Left colon (tissue), 2 donors: ENCODE measurements around the gene HSP90AA1. TPM values are rescaled to one million over a fixed set of nuclear protein-coding genes. Genes with fewer than 3 reads are reported as not detected.
A peak's percentile ranks its signal among the peaks of the same experiment; 100 is the strongest.
"Not testable (repeated sequence)": the region's sequence is repeated elsewhere in the genome, so short reads cannot be mapped to it uniquely, and the experiment has no call there.

Experiments
- ATAC-seq: fragments of 200-7000 bp; cut with Tn5 transposase; one replicate; pipeline ENCODE4 v1.9.1; 2020; ENCODE audit warnings: mild to moderate bottlenecking, moderate library complexity
- DNase-seq, 2 donors: peaks; one replicate each; pipeline ENCODE4 v3.0.0-alpha.2; 2020
- intact Hi-C, 2 donors: fragments of 100-400 bp; cut with DNase I in 1 of 2; cut with micrococcal nuclease in 1 of 2; formaldehyde crosslinking; loops; one replicate each; pipeline versions ENCODE4 v1.11.2 to v1.14.0; 2022; cut with DNase I, micrococcal nuclease
- long read RNA-seq: library from polyadenylated mRNA; unstranded; transcript quantifications from one replicate; pipeline ENCODE4 v2.0.0, GENCODE V29; 2021
- total RNA-seq, 2 donors: library from RNA; stranded (reverse); fragmentation: NEBNext Ultra II Directional; extraction: Animal tissue kit (Norgen Biotek cat#: 25700); gene quantifications; one replicate each; pipeline ENCODE4 v1.2.1, GENCODE V29; 2021
- donor health status: DM: no; HTN: no; CAD: no.
- donor health status: DM: yes; HTN: yes; CAD: no.

Gene HSP90AA1
- 100 to 1,000 TPM; 182 to 274 TPM for total RNA-seq
- long read RNA-seq, transcript HSP90AA1-205 (2 exons, 429 nt): major isoform, 9 of 100 reads
- long read RNA-seq, transcript HSP90AA1-201 (11 exons, 3,379 nt): minor isoform, 5 of 100 reads
- long read RNA-seq, partial matches to known transcripts: 83 of 100 reads
- long read RNA-seq, other reads (novel, unspliced or antisense): 3 of 100 reads

GRCh38 chr14:102086972-102087761, at the start of gene HSP90AA1:
Gene HSP90AA1 (minus strand): TSS chr14:102087044. CDS start chr14:102086378, 666 bp downstream.
- DNase-seq: peak; percentile 91 to 96
- intact Hi-C loops: no loop called here
- peak; percentile 85 for ATAC-seq

- intact Hi-C loops, ATAC-seq, DNase-seq: not testable (repeated sequence)
Observed at GRCh38 chr14:102135456-102135855, 48.6 kb upstream of the HSP90AA1 start.

GRCh38 chr14:102134719-102135118, 47.9 kb upstream of the HSP90AA1 start:
- DNase-seq, ATAC-seq, intact Hi-C loops: not testable (repeated sequence)

- DNase-seq, ATAC-seq, intact Hi-C loops: not testable (repeated sequence)
Observed at GRCh38 chr14:102134021-102134420, 47.2 kb upstream of the HSP90AA1 start.

GRCh38 chr14:102131741-102132140, 44.9 kb upstream of the HSP90AA1 start:
- intact Hi-C loops: no loop called here
- ATAC-seq: no peak
- DNase-seq: no peak

- intact Hi-C loops: no loop called here
- DNase-seq: no peak
- ATAC-seq: no peak
Observed at GRCh38 chr14:102126807-102127455, 40.1 kb upstream of the HSP90AA1 start.

GRCh38 chr14:102125546-102125945, 38.7 kb upstream of the HSP90AA1 start:
- ATAC-seq: peak; percentile 93
- intact Hi-C loops: no loop called here
- no peak for DNase-seq

GRCh38 chr14:102124419-102124818, 37.6 kb upstream of the HSP90AA1 start:
- intact Hi-C loops: no loop called here

GRCh38 chr14:102121567-102121966, 34.7 kb upstream of the HSP90AA1 start:
- no peak for ATAC-seq
- intact Hi-C loops: no loop called here

More at GRCh38 chr14:102124419-102124818, 37.6 kb upstream of the HSP90AA1 start:
- DNase-seq (no peak), ATAC-seq (no peak)

GRCh38 chr14:102120888-102121287, 34.0 kb upstream of the HSP90AA1 start:
- DNase-seq (no peak), ATAC-seq (no peak)
- intact Hi-C loops: no loop called here

More at GRCh38 chr14:102121567-102121966, 34.7 kb upstream of the HSP90AA1 start:
- DNase-seq: no peak

- no peak for ATAC-seq
- intact Hi-C loops: no loop called here
- DNase-seq: no peak
Observed at GRCh38 chr14:102117852-102118251, 31.0 kb upstream of the HSP90AA1 start.

GRCh38 chr14:102116361-102117180, 29.7 kb upstream of the HSP90AA1 start:
- ATAC-seq (no peak), DNase-seq (no peak)
- intact Hi-C loops: no loop called here

- ATAC-seq: no peak
- DNase-seq: no peak
- intact Hi-C loops: no loop called here
Observed at GRCh38 chr14:102111101-102111500, 24.3 kb upstream of the HSP90AA1 start.

GRCh38 chr14:102109332-102109731, 22.5 kb upstream of the HSP90AA1 start:
- ATAC-seq, DNase-seq, intact Hi-C loops: not testable (repeated sequence)

- intact Hi-C loops: no loop called here
- no peak for DNase-seq
- no peak for ATAC-seq
Observed at GRCh38 chr14:102105369-102105768, 18.5 kb upstream of the HSP90AA1 start.

- intact Hi-C loops: no loop called here
- no peak for ATAC-seq
Observed at GRCh38 chr14:102103062-102103695, 16.3 kb upstream of the HSP90AA1 start.

GRCh38 chr14:102097441-102098135, 10.7 kb upstream of the HSP90AA1 start:
- ATAC-seq (peak; percentile 86), DNase-seq (peak; percentile 31 to 53)
- intact Hi-C loops: no loop called here

More at GRCh38 chr14:102103062-102103695, 16.3 kb upstream of the HSP90AA1 start:
- DNase-seq: no peak
